GM10248 (cell line): ENCODE data around the gene NPFFR1.
A peak's percentile ranks its signal among the peaks of the same experiment; 100 is the strongest.

ENCODE experiments used
- CTCF ChIA-PET: fragments of 300-600 bp; sonication (Branson Sonifier 250); formaldehyde crosslinking; extraction: SDS; loops from one replicate; lab custom pipeline; 2021; ENCODE audit warnings: antibody characterized with exemption; lab: Yijun Ruan, JAX
- POLR2A ChIA-PET: fragments of 350-650 bp; sonication (Branson Sonifier 250); formaldehyde crosslinking; extraction: SDS; loops from one replicate; lab custom pipeline; 2020; ENCODE audit warnings: antibody characterized with exemption; lab: Yijun Ruan, JAX
- DNase-seq: peaks from one replicate; pipeline ENCODE4 v3.0.0; 2012; ENCODE audit errors: extremely low spot score
- CTCF ChIP-seq: IDR thresholded peaks from 2 replicates; pipeline ENCODE4 v1.5.1; 2012; ENCODE audit warnings: mild to moderate bottlenecking, low read depth; ENCODE audit errors: extremely low read depth, missing control alignments, control extremely low read depth

NPFFR1 gene

GRCh38 chr10:70283445-70284399, at the start of gene NPFFR1:
Gene NPFFR1, minus strand, starts transcription at chr10:70284004. Its CDS starts 328 bp downstream, at chr10:70283676.
- ChIA-PET POLR2A (no interaction called here), CTCF (interaction anchor here (0.6 to 1.7 kb wide), 4 partner anchors 10 to 24 kb away, joined by 3 to 8 read pairs (median 3); no protein-coding TSS in a partner anchor)
- TF ChIP-seq CTCF: no peak
- no peak for DNase-seq

GRCh38 chr10:70333268-70333667, 49.5 kb upstream of the NPFFR1 start:
- no peak for TF ChIP-seq CTCF
- CTCF ChIA-PET: interaction anchor here (0.9 to 4.1 kb wide), 7 partner anchors 8 to 114 kb away, joined by 3 to 16 read pairs (median 6); no protein-coding TSS in a partner anchor
- POLR2A ChIA-PET: no interaction called here
- no peak for DNase-seq

GRCh38 chr10:70331486-70332268, 47.9 kb upstream of the NPFFR1 start:
- peak; percentile 35 for TF ChIP-seq CTCF
- DNase-seq: peak; percentile 69
- POLR2A ChIA-PET: no interaction called here
- CTCF ChIA-PET: interaction anchor here (1.0 to 4.1 kb wide), 6 partner anchors 14 to 112 kb away, joined by 3 to 16 read pairs (median 4); no protein-coding TSS in a partner anchor

GRCh38 chr10:70331160-70331485, 47.3 kb upstream of the NPFFR1 start:
- DNase-seq: no peak
- ChIA-PET CTCF (interaction anchor here (1.0 to 1.7 kb wide), 2 partner anchors 108 to 109 kb away, joined by 3 to 7 read pairs; no protein-coding TSS in a partner anchor), POLR2A (no interaction called here)
- no peak for TF ChIP-seq CTCF

- no peak for DNase-seq
- no peak for TF ChIP-seq CTCF
- CTCF ChIA-PET: interaction anchor here (0.9 to 1.7 kb wide), 3 partner anchors 34 to 109 kb away, joined by 3 to 7 read pairs (median 4); no protein-coding TSS in a partner anchor
- POLR2A ChIA-PET: no interaction called here
These were observed 46.9 kb upstream of the NPFFR1 start for GRCh38 chr10:70330671-70331070.

- no peak for TF ChIP-seq CTCF
- CTCF ChIA-PET: interaction anchor here (0.8 kb wide), 1 partner anchor 107 kb away, joined by 3 read pairs; no protein-coding TSS in a partner anchor
- POLR2A ChIA-PET: no interaction called here
- no peak for DNase-seq
These were observed 45.2 kb upstream of the NPFFR1 start for GRCh38 chr10:70328967-70329366.
